ENCODE measurements around the gene DKK3. TPM values are rescaled to one million over a fixed set of nuclear protein-coding genes. Genes with fewer than 3 reads are reported as not detected.

The DKK3 gene
- total and polyA plus RNA-seq, 7 donors: 2.8 to 10.5 (median 4.1) TPM

DNA sequence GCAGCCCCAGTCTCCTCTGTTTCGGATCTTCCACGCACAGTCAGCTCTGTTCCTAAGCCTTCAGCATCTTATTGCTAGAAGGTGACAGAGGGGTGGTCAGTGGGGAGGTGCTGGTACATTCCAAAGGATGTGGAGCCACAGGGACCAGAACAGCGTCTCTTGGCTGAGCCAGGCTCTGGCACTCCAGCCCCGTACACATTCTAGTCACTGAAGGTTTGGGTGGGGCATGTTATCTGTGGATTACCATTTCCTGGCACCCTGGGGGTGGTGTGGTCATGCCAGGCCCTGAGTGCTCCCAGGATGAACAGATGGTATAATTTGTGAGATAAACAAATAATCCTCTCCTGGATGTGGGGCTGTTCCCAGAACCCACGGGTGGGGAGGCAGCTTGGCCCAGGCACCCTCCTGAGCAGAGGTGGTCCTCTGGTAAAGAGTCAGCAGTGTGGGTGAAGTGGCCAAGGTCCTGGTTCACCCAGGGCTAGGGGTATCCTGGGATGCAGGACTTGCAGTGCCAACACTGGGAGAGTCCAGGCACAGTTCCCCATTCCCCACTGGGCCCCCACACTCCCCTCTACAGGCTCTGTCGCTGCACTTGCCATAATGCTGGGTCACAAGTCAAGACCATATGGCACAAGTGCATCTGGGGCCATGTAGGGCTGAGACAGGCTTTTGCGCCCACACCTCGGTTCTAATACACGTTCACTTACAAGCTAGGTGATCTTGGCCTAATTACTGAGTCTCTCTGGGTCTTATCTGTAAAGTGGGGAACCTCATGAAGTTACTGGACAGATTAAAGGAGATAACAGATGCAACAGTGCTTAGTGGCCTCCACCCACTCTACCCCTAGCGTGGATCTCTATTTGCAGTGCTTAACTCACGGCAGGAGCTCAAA, 33.0 kb downstream of the DKK3 start:
- Histone ChIP-seq H3K4me1 (peaks cover 33% of the 10 kb centered on the region), H3K4me3 (no peak overlapping the region), H3K27ac (no peak overlapping the region), H3K9me3 (no peaks in the 10 kb centered on the region), H3K27me3 (ENCODE audit: insufficient read depth in 3 of 3, low read length in 2 of 3) (no peaks in the 10 kb centered on the region), H3K36me3 (ENCODE audit: insufficient read depth in 1 of 2, low read depth in 1 of 2) (no peaks in the 10 kb centered on the region)
- TF ChIP-seq, protein P1, sequence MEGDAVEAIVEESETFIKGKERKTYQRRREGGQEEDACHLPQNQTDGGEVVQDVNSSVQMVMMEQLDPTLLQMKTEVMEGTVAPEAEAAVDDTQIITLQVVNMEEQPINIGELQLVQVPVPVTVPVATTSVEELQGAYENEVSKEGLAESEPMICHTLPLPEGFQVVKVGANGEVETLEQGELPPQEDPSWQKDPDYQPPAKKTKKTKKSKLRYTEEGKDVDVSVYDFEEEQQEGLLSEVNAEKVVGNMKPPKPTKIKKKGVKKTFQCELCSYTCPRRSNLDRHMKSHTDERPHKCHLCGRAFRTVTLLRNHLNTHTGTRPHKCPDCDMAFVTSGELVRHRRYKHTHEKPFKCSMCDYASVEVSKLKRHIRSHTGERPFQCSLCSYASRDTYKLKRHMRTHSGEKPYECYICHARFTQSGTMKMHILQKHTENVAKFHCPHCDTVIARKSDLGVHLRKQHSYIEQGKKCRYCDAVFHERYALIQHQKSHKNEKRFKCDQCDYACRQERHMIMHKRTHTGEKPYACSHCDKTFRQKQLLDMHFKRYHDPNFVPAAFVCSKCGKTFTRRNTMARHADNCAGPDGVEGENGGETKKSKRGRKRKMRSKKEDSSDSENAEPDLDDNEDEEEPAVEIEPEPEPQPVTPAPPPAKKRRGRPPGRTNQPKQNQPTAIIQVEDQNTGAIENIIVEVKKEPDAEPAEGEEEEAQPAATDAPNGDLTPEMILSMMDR (IDR thresholded peaks at IDR 0.05): no peak
- DNase-seq: peak in 1 of 2 donors; percentile 47
- intact Hi-C loops (cut with DNase I): no loop called here
- no peak for ATAC-seq
- 69 to 80% (median 72%) methylated on average over 11 of the region's 11 CpGs for WGBS, 3 donors

DNA sequence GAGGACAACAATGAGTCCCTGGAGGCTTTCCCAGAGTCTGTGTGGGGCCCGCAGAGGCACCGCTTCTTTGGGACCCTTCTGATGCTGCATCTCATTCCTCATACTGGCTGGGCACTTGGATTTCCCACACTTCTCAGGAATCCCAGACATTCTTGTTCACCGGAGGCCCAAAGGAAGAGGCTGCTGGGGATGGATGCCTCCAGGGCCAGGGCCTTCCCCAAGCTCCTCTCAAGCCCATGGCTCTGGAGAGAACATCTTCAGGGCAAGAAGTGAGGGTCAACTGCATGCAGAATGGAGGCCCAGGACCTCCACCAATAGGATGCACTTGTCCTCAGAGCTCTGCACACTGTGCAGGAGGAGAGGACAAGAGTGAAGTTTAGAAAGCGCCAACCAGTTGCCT, 34.6 kb downstream of the DKK3 start:
- Histone ChIP-seq H3K4me1 (peaks cover 27% of the 10 kb centered on the region), H3K4me3 (no peak overlapping the region), H3K27ac (no peak overlapping the region), H3K36me3 (ENCODE audit: insufficient read depth in 1 of 2, low read depth in 1 of 2) (no peaks in the 10 kb centered on the region), H3K27me3 (ENCODE audit: insufficient read depth in 3 of 3, low read length in 2 of 3) (no peaks in the 10 kb centered on the region), H3K9me3 (no peaks in the 10 kb centered on the region)
- WGBS, 3 donors: 32 to 69% (median 52%) methylated on average over 4 of the region's 4 CpGs
- ATAC-seq (peak in 2 of 4 donors; percentile 8 to 12), DNase-seq (no peak)
- intact Hi-C loops (cut with DNase I): no loop called here
- TF ChIP-seq, protein P1 (IDR thresholded peaks at IDR 0.05): no peak

DNA sequence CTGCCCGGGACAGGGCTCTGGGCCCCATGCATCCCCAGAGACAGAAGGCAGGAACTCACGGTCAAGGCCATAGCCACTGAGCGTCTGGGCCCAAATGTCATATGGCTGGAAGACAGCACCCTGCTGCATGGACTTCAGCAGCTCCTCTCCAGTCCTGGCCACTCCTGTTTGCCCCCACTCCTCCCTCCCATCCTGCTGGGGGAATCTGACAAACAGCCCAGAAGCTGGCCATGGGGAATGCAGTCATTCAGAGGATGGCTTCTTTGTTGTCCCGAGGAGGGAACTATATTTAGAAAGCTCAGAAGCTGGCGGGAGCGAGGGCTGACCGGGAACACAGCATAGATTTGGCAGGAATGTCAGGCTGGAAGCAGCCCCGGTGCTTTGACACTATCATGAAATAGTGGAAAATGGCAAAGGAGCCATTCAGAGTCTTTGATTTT, 35.0 kb downstream of the DKK3 start:
- 4 to 8% (median 8%) methylated on average over 8 of the region's 8 CpGs for WGBS, 3 donors
- TF ChIP-seq, protein P1 (IDR thresholded peaks at IDR 0.05): no peak
- Histone ChIP-seq H3K27ac (no peak overlapping the region), H3K4me3 (no peak overlapping the region), H3K36me3 (ENCODE audit: insufficient read depth in 1 of 2, low read depth in 1 of 2) (no peaks in the 10 kb centered on the region), H3K4me1 (peaks cover 27% of the 10 kb centered on the region), H3K27me3 (ENCODE audit: insufficient read depth in 3 of 3, low read length in 2 of 3) (no peaks in the 10 kb centered on the region), H3K9me3 (no peaks in the 10 kb centered on the region)
- DNase-seq (peak; percentile 60 to 73), ATAC-seq (peak; percentile 68 to 82 (median 78))
- intact Hi-C loops (cut with DNase I): no loop called here

GRCh38 chr11:11972730-11973341, 35.6 kb downstream of the DKK3 start:
- DNase-seq (no peak), ATAC-seq (peak in 2 of 4 donors; percentile 1 to 2)
- Histone ChIP-seq H3K27ac (no peak overlapping the region), H3K9me3 (no peaks in the 10 kb centered on the region), H3K27me3 (ENCODE audit: insufficient read depth in 3 of 3, low read length in 2 of 3) (no peaks in the 10 kb centered on the region), H3K36me3 (ENCODE audit: insufficient read depth in 1 of 2, low read depth in 1 of 2) (no peaks in the 10 kb centered on the region), H3K4me1 (peaks cover 27% of the 10 kb centered on the region), H3K4me3 (no peak overlapping the region)
- TF ChIP-seq, protein P1 (IDR thresholded peaks at IDR 0.05): no peak
- intact Hi-C loops (cut with DNase I): no loop called here
- WGBS, 3 donors: 62 to 83% (median 69%) methylated on average over 3 of the region's 3 CpGs
